ENCODE measurements around the gene RYR3. TPM values are rescaled to one million over a fixed set of nuclear protein-coding genes. Genes with fewer than 3 reads are reported as not detected.

The RYR3 gene
- total RNA-seq, 2 experiments from 2014 or later: not detected

- CTCF ChIA-PET: interaction anchor here (0.6 kb wide), 1 partner anchor 8 kb away, joined by 4 read pairs; no protein-coding TSS in a partner anchor
- Mint-ChIP-seq H3K9me3 (no peaks in the 10 kb centered on the region), H3K4me1 (ENCODE audit: low read depth) (no peaks in the 10 kb centered on the region), H3K36me3 (ENCODE audit: low read depth) (no peaks in the 10 kb centered on the region), H3K27ac (no peak overlapping the region), H3K27me3 (ENCODE audit: low read depth) (no peaks in the 10 kb centered on the region), H3K4me3 (no peak overlapping the region)
- intact Hi-C loops (cut with micrococcal nuclease): no loop called here
- DNase-seq: no peak
These were observed 157.0 kb downstream of the RYR3 start for GRCh38 chr15:33467816-33468163.

DNA sequence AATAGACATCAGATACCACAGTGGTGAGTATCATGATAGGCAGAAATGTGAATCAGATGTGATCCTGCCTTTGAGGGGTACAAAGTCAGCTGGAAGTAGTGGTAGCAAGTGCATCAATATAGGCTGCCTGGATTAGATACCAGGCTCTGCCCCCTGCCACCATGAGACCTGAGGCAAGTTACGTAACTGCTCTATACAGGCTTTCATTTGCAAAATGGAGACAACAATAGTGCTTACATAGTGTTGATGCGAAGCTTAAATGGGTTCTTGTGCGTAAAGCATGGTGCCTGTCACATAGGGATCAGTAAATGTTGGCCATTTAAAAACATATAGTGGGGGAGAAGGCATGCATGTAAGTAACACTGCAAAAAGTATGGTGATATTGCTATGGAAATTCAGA, 158.0 kb downstream of the RYR3 start:
- Mint-ChIP-seq H3K27me3 (ENCODE audit: low read depth) (no peaks in the 10 kb centered on the region), H3K4me1 (ENCODE audit: low read depth) (no peaks in the 10 kb centered on the region), H3K4me3 (no peak overlapping the region), H3K36me3 (ENCODE audit: low read depth) (no peaks in the 10 kb centered on the region), H3K27ac (no peak overlapping the region), H3K9me3 (no peaks in the 10 kb centered on the region)
- intact Hi-C loops (cut with micrococcal nuclease): no loop called here
- DNase-seq: no peak
- CTCF ChIA-PET: no interaction called here

- intact Hi-C loops (cut with micrococcal nuclease): no loop called here
- Mint-ChIP-seq H3K4me3 (no peak overlapping the region), H3K36me3 (ENCODE audit: low read depth) (no peaks in the 10 kb centered on the region), H3K4me1 (ENCODE audit: low read depth) (no peaks in the 10 kb centered on the region), H3K9me3 (no peaks in the 10 kb centered on the region), H3K27ac (no peak overlapping the region), H3K27me3 (ENCODE audit: low read depth) (peaks cover 2% of the 10 kb centered on the region)
- DNase-seq: no peak
- CTCF ChIA-PET: no interaction called here
These were observed 162.2 kb downstream of the RYR3 start for GRCh38 chr15:33473005-33473404.

DNA sequence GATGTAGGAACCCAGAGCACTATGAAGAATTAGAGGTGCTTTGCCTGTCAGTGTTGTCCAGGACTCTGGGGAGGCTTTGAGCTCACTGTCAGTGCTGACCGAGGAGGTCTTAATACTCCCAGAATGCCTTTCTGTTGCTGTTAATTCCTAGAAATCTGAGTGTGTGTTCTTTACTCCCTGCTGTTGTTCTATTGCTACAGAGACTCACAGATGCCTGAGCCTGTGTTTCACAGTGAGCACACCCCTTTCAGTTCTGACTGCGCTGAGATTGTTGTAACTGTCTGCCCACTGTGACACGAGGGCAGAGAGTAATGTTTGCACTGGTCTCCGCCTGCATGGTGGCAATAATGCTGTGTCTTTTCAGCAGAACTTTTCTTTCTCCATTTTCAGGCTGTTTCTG, 162.9 kb downstream of the RYR3 start:
- no peaks in the 10 kb centered on the region for H3K9me3 Mint-ChIP-seq
- H3K4me3 Mint-ChIP-seq: no peak overlapping the region
- CTCF ChIA-PET: no interaction called here
- H3K27ac Mint-ChIP-seq: no peak overlapping the region
- no peaks in the 10 kb centered on the region for H3K36me3 Mint-ChIP-seq (ENCODE audit: low read depth)
- H3K27me3 Mint-ChIP-seq (ENCODE audit: low read depth): peaks cover 2% of the 10 kb centered on the region
- intact Hi-C loops (cut with micrococcal nuclease): no loop called here
- no peaks in the 10 kb centered on the region for H3K4me1 Mint-ChIP-seq (ENCODE audit: low read depth)
- no peak for DNase-seq

- no peak overlapping the region for H3K27ac Mint-ChIP-seq
- intact Hi-C loops (cut with micrococcal nuclease): no loop called here
- H3K4me1 Mint-ChIP-seq (ENCODE audit: low read depth): no peaks in the 10 kb centered on the region
- DNase-seq: no peak
- no peak overlapping the region for H3K4me3 Mint-ChIP-seq
- H3K27me3 Mint-ChIP-seq (ENCODE audit: low read depth): peaks cover 2% of the 10 kb centered on the region
- no peaks in the 10 kb centered on the region for H3K36me3 Mint-ChIP-seq (ENCODE audit: low read depth)
- H3K9me3 Mint-ChIP-seq: peaks cover 2% of the 10 kb centered on the region
- CTCF ChIA-PET: no interaction called here
These were observed 165.3 kb downstream of the RYR3 start for GRCh38 chr15:33476076-33476475.

GRCh38 chr15:33476908-33477307, 166.1 kb downstream of the RYR3 start:
- H3K4me3 Mint-ChIP-seq: no peak overlapping the region
- no peak for DNase-seq
- no peaks in the 10 kb centered on the region for H3K4me1 Mint-ChIP-seq (ENCODE audit: low read depth)

DNA sequence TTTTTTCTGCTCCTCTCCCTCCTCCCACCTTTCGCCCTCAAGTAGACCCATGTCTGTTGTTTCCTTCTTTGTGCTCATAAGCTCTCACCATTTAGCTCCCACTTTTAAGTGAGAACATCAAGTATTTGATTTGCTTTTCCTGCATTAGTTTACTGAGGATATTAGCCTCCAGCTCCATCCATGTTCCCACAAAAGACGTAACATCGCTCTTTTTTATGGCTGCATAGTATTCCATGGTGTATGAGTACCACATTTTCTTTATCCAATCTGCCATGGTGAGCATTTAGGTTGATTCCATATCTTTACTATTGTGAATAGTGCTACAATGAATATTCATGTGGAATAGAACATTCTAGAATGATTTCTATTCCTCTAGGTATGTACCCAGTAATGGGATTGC, 178.6 kb downstream of the RYR3 start:
- Mint-ChIP-seq H3K4me1 (ENCODE audit: low read depth) (no peaks in the 10 kb centered on the region), H3K27ac (no peak overlapping the region), H3K36me3 (ENCODE audit: low read depth) (no peaks in the 10 kb centered on the region), H3K4me3 (no peak overlapping the region), H3K27me3 (ENCODE audit: low read depth) (peaks cover 3% of the 10 kb centered on the region), H3K9me3 (no peaks in the 10 kb centered on the region)
- CTCF ChIA-PET: no interaction called here
- intact Hi-C loops (cut with micrococcal nuclease): no loop called here
- no peak for DNase-seq

More at GRCh38 chr15:33476908-33477307, 166.1 kb downstream of the RYR3 start:
- peaks cover 4% of the 10 kb centered on the region for H3K9me3 Mint-ChIP-seq
- intact Hi-C loops (cut with micrococcal nuclease): no loop called here
- H3K27me3 Mint-ChIP-seq (ENCODE audit: low read depth): peaks cover 2% of the 10 kb centered on the region
- CTCF ChIA-PET: no interaction called here
- no peaks in the 10 kb centered on the region for H3K36me3 Mint-ChIP-seq (ENCODE audit: low read depth)
- H3K27ac Mint-ChIP-seq: no peak overlapping the region

GRCh38 chr15:33490703-33491102, 179.9 kb downstream of the RYR3 start:
- Mint-ChIP-seq H3K27ac (no peak overlapping the region), H3K4me3 (no peak overlapping the region), H3K36me3 (ENCODE audit: low read depth) (no peaks in the 10 kb centered on the region), H3K4me1 (ENCODE audit: low read depth) (no peaks in the 10 kb centered on the region), H3K27me3 (ENCODE audit: low read depth) (peaks cover 3% of the 10 kb centered on the region), H3K9me3 (no peaks in the 10 kb centered on the region)
- intact Hi-C loops (cut with micrococcal nuclease): no loop called here
- no peak for DNase-seq
- CTCF ChIA-PET: interaction anchor here (0.5 to 0.6 kb wide), 2 partner anchors 107 to 334 kb away, joined by 3 to 4 read pairs; no protein-coding TSS in a partner anchor

GRCh38 chr15:33492434-33493052, 181.8 kb downstream of the RYR3 start:
- CTCF ChIA-PET: interaction anchor here (0.7 kb wide), 1 partner anchor 10 kb away, joined by 6 read pairs; no protein-coding TSS in a partner anchor
- Mint-ChIP-seq H3K4me1 (ENCODE audit: low read depth) (no peaks in the 10 kb centered on the region), H3K4me3 (no peak overlapping the region), H3K27me3 (ENCODE audit: low read depth) (peaks cover 6% of the 10 kb centered on the region), H3K36me3 (ENCODE audit: low read depth) (no peaks in the 10 kb centered on the region), H3K27ac (no peak overlapping the region), H3K9me3 (no peaks in the 10 kb centered on the region)
- intact Hi-C loops (cut with micrococcal nuclease): no loop called here
- DNase-seq: no peak

- intact Hi-C loops (cut with micrococcal nuclease): no loop called here
- Mint-ChIP-seq H3K36me3 (ENCODE audit: low read depth) (no peaks in the 10 kb centered on the region), H3K27ac (no peak overlapping the region), H3K4me3 (no peak overlapping the region), H3K4me1 (ENCODE audit: low read depth) (no peaks in the 10 kb centered on the region), H3K9me3 (no peaks in the 10 kb centered on the region), H3K27me3 (ENCODE audit: low read depth) (peaks cover 12% of the 10 kb centered on the region)
- CTCF ChIA-PET: no interaction called here
- no peak for DNase-seq
These were observed 183.5 kb downstream of the RYR3 start for GRCh38 chr15:33494306-33494705.

- no peaks in the 10 kb centered on the region for H3K4me1 Mint-ChIP-seq (ENCODE audit: low read depth)
- intact Hi-C loops (cut with micrococcal nuclease): no loop called here
- CTCF ChIA-PET: no interaction called here
These were observed 189.8 kb downstream of the RYR3 start for GRCh38 chr15:33500432-33501195.

GRCh38 chr15:33503681-33504080, 192.9 kb downstream of the RYR3 start:
- CTCF ChIA-PET: no interaction called here
- no peaks in the 10 kb centered on the region for H3K4me1 Mint-ChIP-seq (ENCODE audit: low read depth)
- H3K4me3 Mint-ChIP-seq: no peak overlapping the region
- H3K27me3 Mint-ChIP-seq (ENCODE audit: low read depth): peaks cover 14% of the 10 kb centered on the region
- no peak overlapping the region for H3K27ac Mint-ChIP-seq
- no peak for DNase-seq
- intact Hi-C loops (cut with micrococcal nuclease): no loop called here
- no peaks in the 10 kb centered on the region for H3K36me3 Mint-ChIP-seq (ENCODE audit: low read depth)
- no peaks in the 10 kb centered on the region for H3K9me3 Mint-ChIP-seq

More at GRCh38 chr15:33500432-33501195, 189.8 kb downstream of the RYR3 start:
- no peak overlapping the region for H3K27ac Mint-ChIP-seq
- peaks cover 16% of the 10 kb centered on the region for H3K27me3 Mint-ChIP-seq (ENCODE audit: low read depth)
- no peak overlapping the region for H3K4me3 Mint-ChIP-seq
- no peak for DNase-seq
- no peaks in the 10 kb centered on the region for H3K9me3 Mint-ChIP-seq
- no peaks in the 10 kb centered on the region for H3K36me3 Mint-ChIP-seq (ENCODE audit: low read depth)

DNA sequence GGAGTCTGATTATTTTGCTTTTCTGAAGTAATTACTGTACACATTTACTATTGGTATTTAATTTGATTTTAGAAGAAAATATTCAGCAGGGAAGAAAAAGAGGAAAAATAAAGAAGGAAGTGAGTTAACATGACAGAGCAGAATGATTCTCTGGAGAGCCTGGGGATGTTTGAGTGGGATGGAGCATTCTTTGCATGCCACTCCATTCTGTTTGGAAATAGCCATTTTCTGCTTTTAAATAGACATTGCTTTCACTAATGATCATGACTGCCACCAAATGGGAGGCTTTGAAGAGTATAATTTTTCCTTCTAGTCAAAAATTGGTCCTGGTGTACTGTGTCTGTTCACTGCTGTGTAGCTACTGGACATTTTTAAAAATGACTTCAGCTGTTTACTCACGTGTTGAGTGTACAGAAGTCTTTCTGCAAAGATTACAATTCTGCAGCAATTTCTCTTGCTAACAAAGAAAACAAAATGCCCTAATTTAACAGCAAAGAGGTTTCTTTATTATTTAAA, 196.1 kb downstream of the RYR3 start:
- no peak overlapping the region for H3K27ac Mint-ChIP-seq
- intact Hi-C loops (cut with micrococcal nuclease): no loop called here
- no peaks in the 10 kb centered on the region for H3K4me1 Mint-ChIP-seq (ENCODE audit: low read depth)
- CTCF ChIA-PET: no interaction called here
- no peak overlapping the region for H3K4me3 Mint-ChIP-seq
- no peaks in the 10 kb centered on the region for H3K9me3 Mint-ChIP-seq
- no peaks in the 10 kb centered on the region for H3K36me3 Mint-ChIP-seq (ENCODE audit: low read depth)
- H3K27me3 Mint-ChIP-seq (ENCODE audit: low read depth): peaks cover 6% of the 10 kb centered on the region
- DNase-seq: no peak
